ENCODE results near the gene IFNL1. TPM values are rescaled to one million over a fixed set of nuclear protein-coding genes. Genes with fewer than 3 reads are reported as not detected.
A peak's percentile ranks its signal among the peaks of the same experiment; 100 is the strongest.

Gene IFNL1
- total RNA-seq, 6 experiments from 2014 or later, result not detected

DNA sequence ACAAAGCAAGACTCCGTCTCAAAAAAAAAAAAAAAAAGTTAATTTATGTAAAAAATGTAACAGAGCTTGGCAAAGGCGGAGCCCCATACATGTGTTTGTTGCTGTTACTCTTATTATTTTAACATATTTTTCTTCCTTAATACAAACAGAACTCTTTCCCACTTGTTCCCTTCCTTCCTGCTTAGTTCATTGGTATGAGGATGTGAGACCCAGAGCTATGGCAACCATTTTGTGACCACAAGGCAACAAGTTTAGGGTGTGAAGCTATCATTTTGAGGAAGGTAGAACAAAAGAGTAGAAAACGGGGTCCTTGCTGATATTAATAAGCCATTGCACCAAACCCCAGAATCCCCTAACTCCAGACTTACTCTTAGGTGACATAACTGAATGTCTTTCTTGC, 5.4 kb downstream of the IFNL1 start:
- TF ChIP-seq, protein P1, sequence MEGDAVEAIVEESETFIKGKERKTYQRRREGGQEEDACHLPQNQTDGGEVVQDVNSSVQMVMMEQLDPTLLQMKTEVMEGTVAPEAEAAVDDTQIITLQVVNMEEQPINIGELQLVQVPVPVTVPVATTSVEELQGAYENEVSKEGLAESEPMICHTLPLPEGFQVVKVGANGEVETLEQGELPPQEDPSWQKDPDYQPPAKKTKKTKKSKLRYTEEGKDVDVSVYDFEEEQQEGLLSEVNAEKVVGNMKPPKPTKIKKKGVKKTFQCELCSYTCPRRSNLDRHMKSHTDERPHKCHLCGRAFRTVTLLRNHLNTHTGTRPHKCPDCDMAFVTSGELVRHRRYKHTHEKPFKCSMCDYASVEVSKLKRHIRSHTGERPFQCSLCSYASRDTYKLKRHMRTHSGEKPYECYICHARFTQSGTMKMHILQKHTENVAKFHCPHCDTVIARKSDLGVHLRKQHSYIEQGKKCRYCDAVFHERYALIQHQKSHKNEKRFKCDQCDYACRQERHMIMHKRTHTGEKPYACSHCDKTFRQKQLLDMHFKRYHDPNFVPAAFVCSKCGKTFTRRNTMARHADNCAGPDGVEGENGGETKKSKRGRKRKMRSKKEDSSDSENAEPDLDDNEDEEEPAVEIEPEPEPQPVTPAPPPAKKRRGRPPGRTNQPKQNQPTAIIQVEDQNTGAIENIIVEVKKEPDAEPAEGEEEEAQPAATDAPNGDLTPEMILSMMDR (IDR thresholded peaks at IDR 0.05), result no peak
- TF ChIP-seq POLR2A (IDR thresholded peaks at IDR 0.05), result no peak
- 75% methylated on average over 3 of the region's 3 CpGs for WGBS (ENCODE audit: insufficient coverage, low coverage, low lambda C conversion rate, missing lambda C conversion rate)
- ATAC-seq, result no peak

DNA sequence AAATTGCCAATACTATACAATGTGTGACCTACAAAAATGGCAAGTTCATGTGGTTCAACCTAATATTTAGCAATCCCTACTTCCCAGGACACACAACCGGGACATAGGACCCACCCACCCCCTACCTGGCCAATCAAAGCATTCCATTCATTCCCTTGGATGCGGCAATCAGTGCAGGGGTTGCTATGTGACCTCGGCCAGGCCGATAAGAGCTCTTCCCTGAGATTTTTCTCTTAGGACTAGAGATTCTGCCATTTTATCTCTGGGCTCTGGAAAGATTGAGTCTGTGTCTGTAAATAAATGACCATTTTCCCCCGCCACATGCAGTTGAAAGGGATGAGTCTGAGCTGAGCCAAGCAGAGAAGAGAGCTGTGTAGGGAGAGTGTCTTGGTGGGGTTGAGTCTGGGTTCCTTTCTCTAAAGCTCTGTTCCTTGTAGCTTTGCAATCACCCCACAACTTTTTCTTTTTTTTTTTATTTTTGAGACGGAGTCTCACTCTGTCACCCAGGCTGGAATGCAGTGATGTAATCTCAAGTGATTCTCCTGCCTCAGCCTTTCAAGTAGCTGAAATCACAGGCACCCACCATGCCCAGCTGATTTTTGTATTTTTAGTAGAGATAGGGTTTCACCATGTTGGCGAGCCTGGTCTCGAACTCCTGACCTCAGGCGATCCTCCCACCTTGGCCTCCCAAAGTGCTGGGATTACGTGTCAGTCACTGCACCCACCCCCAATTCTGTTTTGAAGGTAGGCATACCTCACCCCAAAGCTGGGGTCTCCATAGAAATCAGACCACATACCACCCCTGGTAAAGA, 7.4 kb downstream of the IFNL1 start:
- Histone ChIP-seq H3K36me3 (no peaks in the 10 kb centered on the region), H3K4me3 (no peak overlapping the region), H3K27ac (no peak overlapping the region), H3K4me1 (peaks cover 0 to 5% (median 0%) of the 10 kb centered on the region in 4 donors), H3K9me3 (no peaks in the 10 kb centered on the region), H3K27me3 (peaks cover 4 to 12% of the 10 kb centered on the region in 2 donors)
- no peak for DNase-seq
- ATAC-seq, result peak in 1 of 4 donors; percentile 28
- TF ChIP-seq, protein P1 (IDR thresholded peaks at IDR 0.05), result no peak
- no peak for TF ChIP-seq POLR2A (IDR thresholded peaks at IDR 0.05)
- intact Hi-C loops (cut with DNase I), result no loop called here
- 39% methylated on average over 7 of the region's 10 CpGs for WGBS (ENCODE audit: insufficient coverage, low coverage, low lambda C conversion rate, missing lambda C conversion rate)

More for the DNA sequence above, 5.4 kb downstream of the IFNL1 start:
- Histone ChIP-seq H3K4me1 (no peaks in the 10 kb centered on the region), H3K27ac (no peak overlapping the region), H3K9me3 (no peaks in the 10 kb centered on the region), H3K36me3 (no peaks in the 10 kb centered on the region), H3K27me3 (no peaks in the 10 kb centered on the region), H3K4me3 (no peak overlapping the region)
- DNase-seq, result no peak
- intact Hi-C loops (cut with DNase I), result no loop called here

DNA sequence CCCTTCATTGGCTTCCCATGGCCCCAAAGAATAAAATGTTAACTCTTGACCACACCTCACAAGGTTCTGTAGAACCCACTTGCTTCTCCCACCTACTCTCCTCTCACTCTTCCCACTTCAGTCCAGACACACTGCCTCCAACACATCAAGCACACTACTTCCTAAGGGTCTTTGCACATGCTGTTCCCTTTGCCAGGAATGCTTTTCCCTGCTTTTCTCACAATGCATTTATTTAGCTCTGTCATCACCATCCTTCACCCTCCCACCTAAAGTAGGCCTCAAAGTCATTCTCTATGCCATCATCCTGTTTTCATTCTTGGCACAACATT, 7.9 kb downstream of the IFNL1 start:
- peaks cover 4 to 12% of the 10 kb centered on the region in 2 donors for H3K27me3 ChIP-seq
- DNase-seq, result no peak
- intact Hi-C loops (cut with DNase I), result no loop called here
- peaks cover 0 to 5% (median 0%) of the 10 kb centered on the region in 4 donors for H3K4me1 ChIP-seq
- no peaks in the 10 kb centered on the region for H3K9me3 ChIP-seq
- no peaks in the 10 kb centered on the region for H3K36me3 ChIP-seq
- no peak for TF ChIP-seq POLR2A (IDR thresholded peaks at IDR 0.05)
- TF ChIP-seq, protein P1 (IDR thresholded peaks at IDR 0.05), result no peak
- no peak overlapping the region for H3K4me3 ChIP-seq
- no peak for ATAC-seq
- H3K27ac ChIP-seq, result no peak overlapping the region

DNA sequence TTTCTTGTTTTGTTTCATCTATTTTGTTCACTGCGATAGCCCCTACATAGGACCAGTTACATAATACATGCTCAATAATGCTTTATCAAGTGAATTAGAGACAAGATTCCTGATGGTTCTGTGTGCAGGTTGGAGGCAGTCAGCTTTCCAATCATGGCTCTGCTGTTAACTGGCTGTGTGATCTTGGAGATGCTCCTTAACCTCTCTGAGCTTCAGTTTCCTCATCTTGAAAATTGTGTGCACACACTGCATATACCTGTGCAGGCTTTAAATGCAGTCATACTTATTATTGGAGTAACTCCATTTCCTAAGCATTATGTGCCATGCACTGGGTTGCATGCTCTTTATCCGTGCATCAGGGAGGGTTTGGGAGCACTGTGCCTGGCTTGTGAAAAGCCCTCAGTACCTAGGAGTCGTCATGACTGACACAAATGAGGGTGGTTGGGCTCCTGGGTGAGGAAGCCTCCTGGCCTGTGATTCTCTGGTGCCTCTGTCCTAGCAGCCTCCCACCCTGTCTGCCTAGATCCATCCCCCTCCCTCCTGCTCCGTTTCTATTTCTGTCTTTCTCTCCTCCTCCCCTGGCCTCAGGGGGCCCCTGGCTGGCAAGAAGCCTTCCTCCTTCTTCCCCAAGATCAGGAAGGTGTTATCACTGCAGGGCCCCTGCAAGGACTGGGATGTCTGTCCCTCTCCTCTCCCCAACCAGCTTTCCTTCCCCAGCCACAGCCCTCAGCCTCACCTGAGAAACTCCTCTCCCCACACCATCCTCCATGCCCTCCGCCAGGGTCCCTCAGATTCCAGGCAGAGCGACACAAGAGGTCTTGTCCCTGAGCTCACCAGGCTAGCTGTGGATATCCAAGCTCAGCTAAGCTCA, 8.7 kb downstream of the IFNL1 start:
- ATAC-seq, result no peak
- H3K27ac ChIP-seq, result no peak overlapping the region
- TF ChIP-seq, protein P1 (IDR thresholded peaks at IDR 0.05), result no peak
- no peak for TF ChIP-seq POLR2A (IDR thresholded peaks at IDR 0.05)
- WGBS (ENCODE audit: insufficient coverage, low coverage, low lambda C conversion rate, missing lambda C conversion rate), result 48% methylated on average over 3 of the region's 6 CpGs
- H3K4me1 ChIP-seq, result peaks cover 0 to 5% (median 0%) of the 10 kb centered on the region in 4 donors
- H3K27me3 ChIP-seq, result peaks cover 4 to 12% of the 10 kb centered on the region in 2 donors
- intact Hi-C loops (cut with DNase I), result no loop called here
- H3K4me3 ChIP-seq, result no peak overlapping the region
- no peaks in the 10 kb centered on the region for H3K36me3 ChIP-seq
- H3K9me3 ChIP-seq, result no peaks in the 10 kb centered on the region
- DNase-seq, result no peak

Measured in right lobe of liver (tissue), 6 donors.